OCI-LY3 (cell line): ENCODE measurements around the gene MRPL52.

Experiments
- EZH2phosphoT487 ChIP-seq: fragments of 200-600 bp; shearing (Covaris generic); IDR thresholded peaks from 2 replicates; pipeline ENCODE4 v1.6.1; 2018; ENCODE audit warnings: antibody characterized with exemption, mixed run types, low read depth
- TF ChIP-seq, protein P1 (sequence below): fragments of 200-600, 300-600 bp; sonication (generic); IDR thresholded peaks from 2 replicates; pipeline ENCODE4 v1.5.1; 2014; ENCODE audit warnings: antibody characterized with exemption, low read length, low read depth

GRCh38 chr14:22871224-22872032 is 41.7 kb downstream of the MRPL52 start, which contains the start of gene LRP10:
- TF ChIP-seq, protein P1, sequence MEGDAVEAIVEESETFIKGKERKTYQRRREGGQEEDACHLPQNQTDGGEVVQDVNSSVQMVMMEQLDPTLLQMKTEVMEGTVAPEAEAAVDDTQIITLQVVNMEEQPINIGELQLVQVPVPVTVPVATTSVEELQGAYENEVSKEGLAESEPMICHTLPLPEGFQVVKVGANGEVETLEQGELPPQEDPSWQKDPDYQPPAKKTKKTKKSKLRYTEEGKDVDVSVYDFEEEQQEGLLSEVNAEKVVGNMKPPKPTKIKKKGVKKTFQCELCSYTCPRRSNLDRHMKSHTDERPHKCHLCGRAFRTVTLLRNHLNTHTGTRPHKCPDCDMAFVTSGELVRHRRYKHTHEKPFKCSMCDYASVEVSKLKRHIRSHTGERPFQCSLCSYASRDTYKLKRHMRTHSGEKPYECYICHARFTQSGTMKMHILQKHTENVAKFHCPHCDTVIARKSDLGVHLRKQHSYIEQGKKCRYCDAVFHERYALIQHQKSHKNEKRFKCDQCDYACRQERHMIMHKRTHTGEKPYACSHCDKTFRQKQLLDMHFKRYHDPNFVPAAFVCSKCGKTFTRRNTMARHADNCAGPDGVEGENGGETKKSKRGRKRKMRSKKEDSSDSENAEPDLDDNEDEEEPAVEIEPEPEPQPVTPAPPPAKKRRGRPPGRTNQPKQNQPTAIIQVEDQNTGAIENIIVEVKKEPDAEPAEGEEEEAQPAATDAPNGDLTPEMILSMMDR: no peak
- TF ChIP-seq EZH2phosphoT487: no peak
